Measurements from ENCODE around the gene TBC1D12.

GRCh38 chr10:94416896-94417295, 14.6 kb downstream of the TBC1D12 start:
- TF ChIP-seq POLR2A (IDR thresholded peaks at IDR 0.05; ENCODE audit: low read length): no peak
- TF ChIP-seq GATA1 (IDR thresholded peaks at IDR 0.05; ENCODE audit: low read depth, low read length): no peak
